CD4-positive, alpha-beta T cell (primary cell): Measurements from ENCODE around the gene SAMD9. TPM values are rescaled to one million over a fixed set of nuclear protein-coding genes. Genes with fewer than 3 reads are reported as not detected.

Experiments used
- ATAC-seq: fragments of 200-7000 bp; cut with Tn5 transposase; one replicate; pipeline ENCODE4 v1.10.0; 2022; ENCODE audit warnings: mild to moderate bottlenecking; ENCODE audit not compliant: poor library complexity
- CTCF ChIA-PET: fragments of 350-600 bp; sonication (Branson Sonifier 250); formaldehyde crosslinking; loops from one replicate; lab custom pipeline; 2021; ENCODE audit warnings: antibody characterized with exemption, inconsistent platforms; lab: Charles Lee
- POLR2A ChIA-PET: fragments of 350-600 bp; sonication (Branson Sonifier 250); formaldehyde crosslinking; loops from one replicate; lab custom pipeline; 2021; ENCODE audit warnings: antibody characterized with exemption, inconsistent platforms; lab: Charles Lee
- DNase-seq, 14 experiments: peaks; one replicate each; pipeline ENCODE4 v3.0.0-alpha.2; 2013 to 2020; ENCODE audit warnings: mixed read lengths in 2 of 14
- H3K27ac ChIP-seq, 2 donors: one replicate each; pipeline versions ENCODE4 v1.5.1 to v1.7.0; 2013; ENCODE audit warnings: low read length in 2 of 2, low read depth in 1 of 2, mild to moderate bottlenecking in 1 of 2
- H3K27me3 ChIP-seq, 2 experiments: 1 replicate in 1 of 2; 2 replicates in 1 of 2; pipeline versions ENCODE4 v1.6.1 to v1.7.0; 2013; ENCODE audit warnings: low read length in 2 of 2, control low read depth in 1 of 2, mild to moderate bottlenecking in 1 of 2, moderate library complexity in 1 of 2; ENCODE audit not compliant: insufficient read depth in 2 of 2, control insufficient read depth in 1 of 2
- H3K36me3 ChIP-seq: one replicate; pipeline ENCODE4 v1.6.1; 2013; ENCODE audit warnings: low read length, control low read depth; ENCODE audit not compliant: insufficient read depth
- H3K4me1 ChIP-seq: one replicate; pipeline ENCODE4 v1.6.1; 2013; ENCODE audit warnings: low read length, control low read depth; ENCODE audit not compliant: insufficient read depth
- H3K4me3 ChIP-seq: one replicate; pipeline ENCODE4 v1.5.1; 2013; ENCODE audit warnings: mild to moderate bottlenecking, low read length, moderate library complexity
- H3K9me3 ChIP-seq, 2 experiments: 1 replicate in 1 of 2; 2 replicates in 1 of 2; pipeline versions ENCODE4 v1.6.1 to v1.7.0; 2013; ENCODE audit warnings: low read length in 2 of 2, mild to moderate bottlenecking in 2 of 2, control low read depth in 1 of 2, moderate library complexity in 1 of 2; ENCODE audit not compliant: control insufficient read depth in 1 of 2, insufficient read depth in 1 of 2
- H3K27ac Mint-ChIP-seq: one replicate; pipeline ENCODE4 v1.8.0; 2020; ENCODE audit warnings: mixed read lengths
- H3K27me3 Mint-ChIP-seq: one replicate; pipeline ENCODE4 v1.8.0; 2021; ENCODE audit warnings: mixed read lengths
- H3K36me3 Mint-ChIP-seq: one replicate; pipeline ENCODE4 v1.8.0; 2021; ENCODE audit warnings: low read depth, mixed read lengths
- H3K4me1 Mint-ChIP-seq: one replicate; pipeline ENCODE4 v1.8.0; 2021; ENCODE audit warnings: low read depth, mixed read lengths
- H3K4me3 Mint-ChIP-seq: one replicate; pipeline ENCODE4 v1.8.0; 2020; ENCODE audit warnings: mild to moderate bottlenecking, mixed read lengths
- H3K9me3 Mint-ChIP-seq: one replicate; pipeline ENCODE4 v1.8.0; 2020; ENCODE audit warnings: mixed read lengths
- CTCF ChIP-seq: fragments of 200-600 bp; IDR thresholded peaks from one replicate; pipeline ENCODE4 v1.8.0; 2022; ENCODE audit warnings: antibody characterized with exemption, mild to moderate bottlenecking
- intact Hi-C, 2 experiments: fragments of 100-400 bp; cut with DNase I in 1 of 2; cut with micrococcal nuclease in 1 of 2; formaldehyde crosslinking; loops; one replicate each; pipeline versions ENCODE4 v1.15.1 to v1.9.0; 2023 to 2025; cut with DNase I, micrococcal nuclease
- total RNA-seq, 174 experiments: library from RNA in 2 of 174; stranded (reverse) in 2 of 174; gene quantifications; one replicate each; pipeline ENCODE4 v1.2.3 and lab custom pipeline; 2021 to 2026

SAMD9 gene
- total RNA-seq, 2 experiments from 2014 or later = 19.1 to 21.5 TPM

GRCh38 chr7:93055543-93056107, 62.2 kb downstream of the SAMD9 start:
- POLR2A ChIA-PET = no interaction called here
- DNase-seq (peak in 4 of 14 experiments; percentile 7 to 66 (median 62)), ATAC-seq (peak; percentile 76)
- H3K4me1 Mint-ChIP-seq = no peaks in the 10 kb centered on the region
- no peaks in the 10 kb centered on the region for H3K27me3 Mint-ChIP-seq
- H3K27ac ChIP-seq = no peak overlapping the region
- H3K36me3 ChIP-seq = no peaks in the 10 kb centered on the region
- H3K27ac Mint-ChIP-seq = no peak overlapping the region
- intact Hi-C loops = loop anchor here (1.0 to 10.0 kb wide), 6 partner anchors 221 to 631 kb away; partner anchors contain the start of genes CDK6 (in 2 of the 2), PEX1 (in 1 of the 2) and RBM48 (in 1 of the 2)
- CTCF ChIA-PET = no interaction called here
- H3K27me3 ChIP-seq = peaks cover 0 to 5% of the 10 kb centered on the region in 2 experiments
- H3K4me1 ChIP-seq = no peaks in the 10 kb centered on the region
- H3K9me3 ChIP-seq = no peaks in the 10 kb centered on the region
- no peak overlapping the region for H3K4me3 Mint-ChIP-seq
- TF ChIP-seq CTCF = peak; percentile 93
- H3K9me3 Mint-ChIP-seq = no peaks in the 10 kb centered on the region
- no peak overlapping the region for H3K4me3 ChIP-seq
- no peaks in the 10 kb centered on the region for H3K36me3 Mint-ChIP-seq

DNA sequence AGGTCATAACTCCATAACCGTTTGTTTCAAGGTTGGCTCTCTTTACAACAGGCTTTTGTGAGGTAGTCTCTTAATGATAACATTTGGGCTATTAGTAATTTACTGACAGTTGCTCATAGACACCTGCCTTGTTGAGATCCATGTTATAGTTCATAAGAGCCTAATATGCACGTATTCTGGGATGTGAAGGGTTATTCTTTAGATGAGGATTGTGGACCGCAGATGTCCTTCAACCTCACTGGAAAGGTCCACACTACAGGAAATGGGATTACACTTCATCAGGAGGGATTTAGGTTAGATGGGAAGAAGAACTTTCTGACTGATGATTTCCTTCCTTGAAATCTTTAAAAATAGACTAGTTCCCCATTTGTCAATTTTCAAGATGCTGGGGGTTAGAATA, 62.8 kb downstream of the SAMD9 start:
- Histone ChIP-seq H3K36me3 (no peaks in the 10 kb centered on the region), H3K4me1 (no peaks in the 10 kb centered on the region), H3K27ac (no peak overlapping the region), H3K4me3 (no peak overlapping the region), H3K27me3 (peaks cover 0 to 5% of the 10 kb centered on the region in 2 experiments), H3K9me3 (no peaks in the 10 kb centered on the region)
- TF ChIP-seq CTCF = no peak
- no peaks in the 10 kb centered on the region for H3K36me3 Mint-ChIP-seq
- DNase-seq = no peak
- ATAC-seq = no peak
- no peak overlapping the region for H3K27ac Mint-ChIP-seq
- no peaks in the 10 kb centered on the region for H3K9me3 Mint-ChIP-seq
- H3K4me3 Mint-ChIP-seq = no peak overlapping the region
- no peaks in the 10 kb centered on the region for H3K27me3 Mint-ChIP-seq
- no peaks in the 10 kb centered on the region for H3K4me1 Mint-ChIP-seq
- ChIA-PET POLR2A (no interaction called here), CTCF (no interaction called here)
- intact Hi-C loops = loop anchor here (1.0 to 10.0 kb wide), 8 partner anchors 220 to 633 kb away; partner anchors contain the start of genes CDK6 (in 2 of the 2), PEX1 (in 1 of the 2) and RBM48 (in 1 of the 2)

DNA sequence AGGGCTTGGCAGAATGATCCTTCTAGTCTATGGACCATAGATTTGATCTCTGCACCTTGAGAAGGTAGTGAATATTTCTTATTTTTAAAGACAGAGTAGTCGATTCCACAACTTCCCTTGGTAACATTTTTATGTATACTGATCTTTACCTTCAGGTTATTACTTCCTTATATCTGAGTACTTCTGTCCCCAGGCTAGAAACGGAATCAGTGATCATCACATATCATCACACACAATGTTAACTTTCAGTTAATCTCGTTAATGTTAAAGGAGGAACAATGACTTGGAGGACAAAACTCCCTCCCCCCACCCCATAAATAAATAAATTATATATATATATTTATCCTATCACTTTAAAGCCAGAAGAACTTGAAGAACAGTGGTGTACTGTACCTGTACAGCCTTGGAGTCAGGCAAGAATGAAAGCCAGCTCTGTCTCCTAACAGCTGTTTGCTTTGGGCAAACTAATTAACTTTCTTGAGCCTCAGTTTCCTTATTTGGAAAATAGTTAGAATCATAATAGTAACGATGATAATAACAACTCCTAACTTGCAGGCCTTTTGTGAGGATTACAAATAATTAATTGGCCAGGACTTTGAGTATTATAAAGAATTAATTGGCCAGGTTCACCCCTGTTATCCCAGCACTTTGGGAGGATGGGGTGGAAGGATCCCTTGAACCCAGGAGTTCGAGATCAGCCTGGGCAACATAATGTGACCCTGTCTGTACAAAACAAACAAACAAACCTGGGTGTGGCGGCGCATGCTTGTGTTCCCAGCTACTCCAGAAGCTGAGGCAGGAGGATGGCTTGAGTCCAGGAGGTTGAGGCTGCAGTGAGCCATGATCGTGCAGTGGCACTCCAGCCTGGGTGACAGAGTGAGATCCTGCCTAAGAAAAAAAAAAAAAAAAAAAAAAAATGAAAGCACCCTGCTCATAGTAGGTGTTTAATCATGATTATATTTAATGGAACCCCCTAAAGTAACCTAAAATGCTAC, 63.5 kb downstream of the SAMD9 start:
- no peak for ATAC-seq
- no peaks in the 10 kb centered on the region for H3K4me1 Mint-ChIP-seq
- H3K36me3 ChIP-seq = no peaks in the 10 kb centered on the region
- DNase-seq = no peak
- POLR2A ChIA-PET = interaction anchor here (0.6 kb wide), 1 partner anchor 422 kb away, joined by 3 read pairs; no protein-coding TSS in a partner anchor
- H3K27me3 Mint-ChIP-seq = no peaks in the 10 kb centered on the region
- H3K9me3 ChIP-seq = no peaks in the 10 kb centered on the region
- H3K36me3 Mint-ChIP-seq = no peaks in the 10 kb centered on the region
- CTCF ChIA-PET = interaction anchor here (2.3 kb wide), 1 partner anchor 433 kb away, joined by 5 read pairs; no protein-coding TSS in a partner anchor
- intact Hi-C loops = loop anchor here (1.0 to 10.0 kb wide), 4 partner anchors 219 to 632 kb away; partner anchors contain the start of genes CDK6 (in 2 of the 2), PEX1 (in 1 of the 2) and RBM48 (in 1 of the 2)
- H3K27ac Mint-ChIP-seq = no peak overlapping the region
- peaks cover 0 to 5% of the 10 kb centered on the region in 2 experiments for H3K27me3 ChIP-seq
- no peaks in the 10 kb centered on the region for H3K4me1 ChIP-seq
- H3K4me3 Mint-ChIP-seq = no peak overlapping the region
- H3K4me3 ChIP-seq = no peak overlapping the region
- no peaks in the 10 kb centered on the region for H3K9me3 Mint-ChIP-seq
- TF ChIP-seq CTCF = no peak
- no peak overlapping the region for H3K27ac ChIP-seq
